Measurements from ENCODE around the gene HOOK2. TPM values are rescaled to one million over a fixed set of nuclear protein-coding genes. Genes with fewer than 3 reads are reported as not detected.

The HOOK2 gene
- total RNA-seq, 4 donors from 2014 or later = 55.1 to 227 (median 83.6) TPM

- 87% methylated on average over 10 of the region's 22 CpGs for WGBS
- peaks cover 66% of the 10 kb centered on the region for H3K36me3 ChIP-seq
- TF ChIP-seq CTCF (IDR thresholded peaks at IDR 0.05) = no peak
- no peak for TF ChIP-seq POLR2AphosphoS5 (IDR thresholded peaks at IDR 0.05)
These were observed 30.0 kb downstream of the HOOK2 start for GRCh38 chr19:12745166-12745897.

GRCh38 chr19:12737835-12738351 is 37.5 kb downstream of the HOOK2 start:
- no peak for DNase-seq (ENCODE audit: low spot score in 2 of 2)
- peak overlapping the region; percentile 94 for H3K27ac ChIP-seq
- peaks cover 42% of the 10 kb centered on the region for H3K36me3 ChIP-seq
- no peaks in the 10 kb centered on the region for H3K27me3 ChIP-seq
- peaks cover 37% of the 10 kb centered on the region for H3K4me1 ChIP-seq
- WGBS = 8% methylated on average over 8 of the region's 13 CpGs
- H3K4me3 ChIP-seq = peak overlapping the region; percentile 77
- TF ChIP-seq POLR2AphosphoS5 (IDR thresholded peaks at IDR 0.05) (no peak), POLR2A (IDR thresholded peaks at IDR 0.05) (no peak), CTCF (IDR thresholded peaks at IDR 0.05) (no peak), EP300 (IDR thresholded peaks at IDR 0.05) (no peak)
- no peaks in the 10 kb centered on the region for H3K9me3 ChIP-seq

More at GRCh38 chr19:12745166-12745897, 30.0 kb downstream of the HOOK2 start:
- H3K27me3 ChIP-seq = no peaks in the 10 kb centered on the region
- no peak overlapping the region for H3K27ac ChIP-seq
- no peak overlapping the region for H3K4me3 ChIP-seq
- DNase-seq (ENCODE audit: low spot score in 2 of 2) = no peak
- peaks cover 14% of the 10 kb centered on the region for H3K4me1 ChIP-seq
- H3K9me3 ChIP-seq = no peaks in the 10 kb centered on the region

- TF ChIP-seq EP300 (IDR thresholded peaks at IDR 0.05) (no peak), POLR2AphosphoS5 (IDR thresholded peaks at IDR 0.05) (peak; percentile 54 to 87 (median 56)), POLR2A (IDR thresholded peaks at IDR 0.05) (peak in 1 of 2 donors; percentile 54), CTCF (IDR thresholded peaks at IDR 0.05) (no peak)
- 0% methylated on average over 24 of the region's 29 CpGs for WGBS
- DNase-seq (ENCODE audit: low spot score in 2 of 2) = peak; percentile 90 to 96
These were observed 38.1 kb downstream of the HOOK2 start, which contains the start of gene GET3 for GRCh38 chr19:12736995-12737834. TSS of gene GET3 (plus strand) at chr19:12737497. CDS start at chr19:12737506, 9 bp downstream.

GRCh38 chr19:12733369-12734214 is 41.8 kb downstream of the HOOK2 start:
- 0% methylated on average over 15 of the region's 15 CpGs for WGBS
- H3K9me3 ChIP-seq = no peaks in the 10 kb centered on the region
- DNase-seq (ENCODE audit: low spot score in 2 of 2) = no peak
- peaks cover 30% of the 10 kb centered on the region for H3K36me3 ChIP-seq
- peaks cover 57% of the 10 kb centered on the region for H3K4me1 ChIP-seq
- peak; percentile 5 to 24 for TF ChIP-seq CTCF (IDR thresholded peaks at IDR 0.05)
- TF ChIP-seq POLR2AphosphoS5 (IDR thresholded peaks at IDR 0.05) = no peak
- H3K27ac ChIP-seq = peak overlapping the region; percentile 92
- no peaks in the 10 kb centered on the region for H3K27me3 ChIP-seq
- H3K4me3 ChIP-seq = peak overlapping the region; percentile 77

More at GRCh38 chr19:12736995-12737834, 38.1 kb downstream of the HOOK2 start, which contains the start of gene GET3:
- Histone ChIP-seq H3K36me3 (peaks cover 35% of the 10 kb centered on the region), H3K4me3 (peak within 1 kb of the TSS; percentile 77), H3K4me1 (peaks cover 44% of the 10 kb centered on the region), H3K9me3 (no peaks in the 10 kb centered on the region), H3K27ac (peak within 1 kb of the TSS; percentile 94), H3K27me3 (no peaks in the 10 kb centered on the region)

Measured in suprapubic skin (tissue), 4 donors.